GM13976 (cell line): ENCODE results near the gene SNX8.

Experiments
- DNase-seq: peaks from one replicate; pipeline ENCODE4 v3.0.0; 2012; ENCODE audit warnings: low spot score
- CTCF ChIP-seq: IDR thresholded peaks from 2 replicates; pipeline ENCODE4 v1.5.1; 2012; ENCODE audit warnings: borderline replicate concordance, mild to moderate bottlenecking; ENCODE audit not compliant: insufficient read depth; ENCODE audit errors: extremely low read depth, missing control alignments, control extremely low read depth
- in situ Hi-C: fragments of 300-500 bp; cut with MboI; formaldehyde crosslinking; loops from one replicate; pipeline ENCODE4 v1.12.0; 2022; ENCODE audit warnings: low sequenced_read_pairs, mixed read lengths, inconsistent platforms; ENCODE audit not compliant: unreplicated experiment

The SNX8 gene

GRCh38 chr7:2314209-2314955 lies at the start of gene SNX8:
Gene SNX8, minus strand, starts transcription at chr7:2314441. Its CDS starts 20 bp downstream, at chr7:2314421.
- TF ChIP-seq CTCF = no peak
- in situ Hi-C loops = no loop called here
- DNase-seq = peak; percentile 98

GRCh38 chr7:2362385-2363088 lies 48.3 kb upstream of the SNX8 start:
- in situ Hi-C loops = no loop called here
- DNase-seq = no peak
- TF ChIP-seq CTCF = no peak

- TF ChIP-seq CTCF = no peak
- in situ Hi-C loops = no loop called here
- DNase-seq = no peak
Observed at GRCh38 chr7:2360796-2361195, 46.6 kb upstream of the SNX8 start.

- no peak for DNase-seq
- no peak for TF ChIP-seq CTCF
- in situ Hi-C loops = no loop called here
Observed at GRCh38 chr7:2359610-2360009, 45.4 kb upstream of the SNX8 start.

- no peak for DNase-seq
- no peak for TF ChIP-seq CTCF
- in situ Hi-C loops = no loop called here
Observed at GRCh38 chr7:2358968-2359527, 44.8 kb upstream of the SNX8 start.

GRCh38 chr7:2357571-2357970 lies 43.3 kb upstream of the SNX8 start:
- no peak for TF ChIP-seq CTCF
- in situ Hi-C loops = no loop called here
- DNase-seq = no peak
